OCI-LY3 (cell line): ENCODE results near the gene BEGAIN.

Source experiments
- H2AFZ ChIP-seq: fragments of 200-600, 300-600 bp; shearing (Covaris generic); 2 replicates; pipeline ENCODE4 v1.6.0; 2014; ENCODE audit warnings: antibody characterized with exemption, low read depth, low read length
- H3K27ac ChIP-seq: fragments of 200-600, 300-600 bp; sonication (generic); 2 replicates; pipeline ENCODE4 v1.5.1; 2014; ENCODE audit warnings: mild to moderate bottlenecking, low read length, moderate library complexity, mixed read lengths
- H3K27me3 ChIP-seq: fragments of 200-600, 300-600 bp; sonication (generic); 2 replicates; pipeline ENCODE4 v1.6.1; 2014; ENCODE audit warnings: low read depth, low read length, mixed read lengths
- H3K36me3 ChIP-seq: fragments of 200-600, 300-600 bp; sonication (generic); replicated peaks from 2 replicates; pipeline ENCODE3; 2014; ENCODE audit warnings: low read depth, low read length, mixed read lengths
- H3K4me1 ChIP-seq: fragments of 300-600, 200-600 bp; sonication (generic); 2 replicates; pipeline ENCODE4 v1.6.1; 2014; ENCODE audit warnings: low read length, mixed read lengths
- H3K4me2 ChIP-seq: fragments of 200-600, 300-600 bp; sonication (generic); 2 replicates; pipeline ENCODE4 v1.6.1; 2014; ENCODE audit warnings: low read length, mixed read lengths
- H3K4me3 ChIP-seq: fragments of 300-600, 200-600 bp; sonication (generic); 2 replicates; pipeline ENCODE4 v1.5.1; 2014; ENCODE audit warnings: antibody characterized with exemption, mild to moderate bottlenecking, low read length, moderate library complexity
- H3K79me2 ChIP-seq: fragments of 300-600, 200-600 bp; shearing (Covaris generic); 2 replicates; pipeline ENCODE4 v1.6.1; 2014; ENCODE audit warnings: mild to moderate bottlenecking, low read length, mixed read lengths
- H3K9ac ChIP-seq: fragments of 300-600, 200-600 bp; shearing (Covaris generic); 2 replicates; pipeline ENCODE4 v1.6.0; 2014; ENCODE audit warnings: mild to moderate bottlenecking, low read length, moderate library complexity
- H3K9me3 ChIP-seq: fragments of 200-600, 300-600 bp; shearing (Covaris generic); 2 replicates; pipeline ENCODE4 v1.6.1; 2014; ENCODE audit warnings: low read length, mixed read lengths; ENCODE audit not compliant: insufficient read depth
- H4K20me1 ChIP-seq: fragments of 200-600, 300-600 bp; sonication (generic); 2 replicates; pipeline ENCODE4 v1.6.1; 2016; ENCODE audit warnings: low read length, mixed read lengths; ENCODE audit not compliant: insufficient read depth
- EZH2phosphoT487 ChIP-seq: fragments of 200-600 bp; shearing (Covaris generic); IDR thresholded peaks from 2 replicates; pipeline ENCODE4 v1.6.1; 2018; ENCODE audit warnings: antibody characterized with exemption, mixed run types, low read depth
- TF ChIP-seq, protein P1 (sequence below): fragments of 200-600, 300-600 bp; sonication (generic); IDR thresholded peaks from 2 replicates; pipeline ENCODE4 v1.5.1; 2014; ENCODE audit warnings: antibody characterized with exemption, low read length, low read depth

Gene BEGAIN

DNA sequence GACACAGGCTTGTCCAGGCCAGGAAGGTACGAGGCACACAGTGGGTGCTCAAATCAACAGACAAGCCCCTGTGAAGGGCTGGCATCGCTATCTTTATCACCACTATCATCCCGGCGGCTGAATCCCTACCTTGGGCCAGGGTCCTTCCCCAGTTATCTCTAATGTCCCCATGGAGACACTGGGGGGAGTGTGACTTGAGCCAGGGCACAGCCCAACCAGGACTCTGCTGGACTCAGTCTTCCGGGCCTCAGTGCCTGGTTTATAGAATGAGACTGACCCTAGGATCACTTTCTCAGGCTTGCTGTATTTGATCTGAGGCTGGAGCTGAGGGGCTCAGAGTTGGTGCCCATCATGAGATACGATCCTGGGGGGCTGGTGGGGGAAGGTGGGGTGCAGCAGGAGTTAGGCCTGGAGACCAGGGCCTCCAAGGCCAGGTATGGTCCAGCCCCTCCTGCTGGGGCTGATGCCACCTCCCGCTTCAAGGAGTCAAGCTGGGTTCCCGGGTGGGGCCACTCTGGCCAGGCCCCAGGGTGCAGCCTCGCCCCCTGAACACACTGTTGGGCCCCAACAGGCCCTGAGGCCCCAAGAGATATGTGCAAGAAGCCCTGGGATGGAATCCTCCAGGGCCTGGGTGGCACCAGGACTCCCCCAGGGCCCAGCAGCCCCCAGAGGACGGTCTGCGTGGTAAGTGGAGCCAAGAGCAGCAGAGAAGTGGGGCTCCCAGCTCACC is 11.8 kb downstream of the BEGAIN start:
- Histone ChIP-seq H3K79me2 (no peaks in the 10 kb centered on the region), H3K9me3 (no peaks in the 10 kb centered on the region), H3K27ac (no peak overlapping the region), H3K36me3 (no peaks in the 10 kb centered on the region), H2AFZ (no peak overlapping the region), H3K27me3 (no peaks in the 10 kb centered on the region), H3K4me1 (peaks cover 17% of the 10 kb centered on the region), H3K4me3 (no peak overlapping the region), H4K20me1 (no peaks in the 10 kb centered on the region), H3K4me2 (no peak overlapping the region), H3K9ac (no peak overlapping the region)
- TF ChIP-seq EZH2phosphoT487 = no peak
- TF ChIP-seq, protein P1, sequence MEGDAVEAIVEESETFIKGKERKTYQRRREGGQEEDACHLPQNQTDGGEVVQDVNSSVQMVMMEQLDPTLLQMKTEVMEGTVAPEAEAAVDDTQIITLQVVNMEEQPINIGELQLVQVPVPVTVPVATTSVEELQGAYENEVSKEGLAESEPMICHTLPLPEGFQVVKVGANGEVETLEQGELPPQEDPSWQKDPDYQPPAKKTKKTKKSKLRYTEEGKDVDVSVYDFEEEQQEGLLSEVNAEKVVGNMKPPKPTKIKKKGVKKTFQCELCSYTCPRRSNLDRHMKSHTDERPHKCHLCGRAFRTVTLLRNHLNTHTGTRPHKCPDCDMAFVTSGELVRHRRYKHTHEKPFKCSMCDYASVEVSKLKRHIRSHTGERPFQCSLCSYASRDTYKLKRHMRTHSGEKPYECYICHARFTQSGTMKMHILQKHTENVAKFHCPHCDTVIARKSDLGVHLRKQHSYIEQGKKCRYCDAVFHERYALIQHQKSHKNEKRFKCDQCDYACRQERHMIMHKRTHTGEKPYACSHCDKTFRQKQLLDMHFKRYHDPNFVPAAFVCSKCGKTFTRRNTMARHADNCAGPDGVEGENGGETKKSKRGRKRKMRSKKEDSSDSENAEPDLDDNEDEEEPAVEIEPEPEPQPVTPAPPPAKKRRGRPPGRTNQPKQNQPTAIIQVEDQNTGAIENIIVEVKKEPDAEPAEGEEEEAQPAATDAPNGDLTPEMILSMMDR = no peak

DNA sequence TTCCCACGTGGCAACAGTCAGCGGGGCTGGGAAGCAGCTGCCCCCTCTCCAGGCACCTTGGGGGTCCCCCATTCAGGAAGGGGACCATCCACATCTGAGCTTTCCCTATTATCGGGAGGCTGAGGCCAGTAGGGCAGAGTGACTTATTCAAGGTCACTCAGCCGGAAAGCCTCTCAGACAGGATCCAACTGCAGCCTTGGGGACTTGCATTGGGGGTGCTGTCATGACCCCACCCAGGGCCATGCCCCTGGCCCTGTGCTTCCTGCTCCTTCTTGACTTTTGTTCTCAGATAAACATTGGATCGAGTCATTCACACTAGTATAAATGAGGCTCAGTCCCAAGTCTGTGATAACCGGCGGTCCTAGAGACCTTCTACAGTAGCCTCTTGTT is 12.6 kb downstream of the BEGAIN start:
- Histone ChIP-seq H3K27ac (no peak overlapping the region), H2AFZ (no peak overlapping the region), H3K4me3 (no peak overlapping the region), H3K4me1 (peaks cover 25% of the 10 kb centered on the region), H3K79me2 (no peaks in the 10 kb centered on the region), H4K20me1 (no peaks in the 10 kb centered on the region), H3K9me3 (no peaks in the 10 kb centered on the region), H3K4me2 (no peak overlapping the region), H3K36me3 (no peaks in the 10 kb centered on the region), H3K9ac (no peak overlapping the region), H3K27me3 (no peaks in the 10 kb centered on the region)
- TF ChIP-seq EZH2phosphoT487 = no peak

DNA sequence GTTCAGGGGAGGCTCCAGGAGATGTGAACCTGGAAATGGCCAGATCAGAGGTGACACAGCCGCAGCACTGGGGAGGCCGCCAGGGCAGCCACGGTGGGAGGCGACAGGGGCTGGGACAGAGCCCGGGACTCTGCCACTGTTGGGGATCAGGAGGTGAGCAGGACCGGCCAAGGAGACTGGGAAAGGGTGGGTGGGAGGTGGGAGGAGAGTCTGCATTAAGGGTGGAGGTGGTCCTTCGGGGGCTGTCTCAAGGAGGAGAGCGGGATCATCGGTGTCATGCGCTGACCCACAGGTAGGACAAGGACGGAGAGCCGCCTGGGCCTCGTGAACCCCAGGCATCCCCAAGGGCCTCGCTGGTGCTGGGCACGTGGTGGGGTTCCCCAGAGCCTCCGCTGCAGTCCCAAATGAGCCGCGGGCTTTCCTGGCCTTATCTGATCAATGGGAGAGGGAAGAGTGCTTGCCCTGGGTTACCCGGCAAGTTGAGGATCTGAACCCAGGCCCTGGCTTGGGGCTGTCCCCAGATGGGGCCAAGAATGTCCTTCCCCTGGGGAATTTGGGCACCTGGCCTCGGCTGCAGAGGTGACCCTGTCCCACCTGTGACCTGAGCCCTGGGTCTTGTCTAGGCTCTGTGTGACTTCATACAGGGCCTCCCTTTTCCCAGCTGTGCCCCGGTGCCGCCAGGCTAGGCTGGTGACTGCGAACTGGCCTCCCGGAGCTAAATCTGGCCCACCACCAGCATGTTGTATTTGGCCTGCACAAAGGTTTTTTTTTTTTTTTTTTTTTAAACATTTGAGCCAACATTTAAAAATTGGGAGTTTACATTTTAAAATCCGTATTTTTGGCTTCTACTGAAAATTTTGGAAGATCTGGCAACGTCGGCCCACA is 13.2 kb downstream of the BEGAIN start:
- Histone ChIP-seq H3K9me3 (no peaks in the 10 kb centered on the region), H3K4me1 (peaks cover 31% of the 10 kb centered on the region), H3K9ac (no peak overlapping the region), H3K4me3 (no peak overlapping the region), H3K27ac (no peak overlapping the region), H2AFZ (no peak overlapping the region), H4K20me1 (no peaks in the 10 kb centered on the region), H3K79me2 (no peaks in the 10 kb centered on the region), H3K36me3 (no peaks in the 10 kb centered on the region), H3K4me2 (no peak overlapping the region), H3K27me3 (no peaks in the 10 kb centered on the region)
- TF ChIP-seq EZH2phosphoT487 = no peak
- TF ChIP-seq, protein P1 = no peak

DNA sequence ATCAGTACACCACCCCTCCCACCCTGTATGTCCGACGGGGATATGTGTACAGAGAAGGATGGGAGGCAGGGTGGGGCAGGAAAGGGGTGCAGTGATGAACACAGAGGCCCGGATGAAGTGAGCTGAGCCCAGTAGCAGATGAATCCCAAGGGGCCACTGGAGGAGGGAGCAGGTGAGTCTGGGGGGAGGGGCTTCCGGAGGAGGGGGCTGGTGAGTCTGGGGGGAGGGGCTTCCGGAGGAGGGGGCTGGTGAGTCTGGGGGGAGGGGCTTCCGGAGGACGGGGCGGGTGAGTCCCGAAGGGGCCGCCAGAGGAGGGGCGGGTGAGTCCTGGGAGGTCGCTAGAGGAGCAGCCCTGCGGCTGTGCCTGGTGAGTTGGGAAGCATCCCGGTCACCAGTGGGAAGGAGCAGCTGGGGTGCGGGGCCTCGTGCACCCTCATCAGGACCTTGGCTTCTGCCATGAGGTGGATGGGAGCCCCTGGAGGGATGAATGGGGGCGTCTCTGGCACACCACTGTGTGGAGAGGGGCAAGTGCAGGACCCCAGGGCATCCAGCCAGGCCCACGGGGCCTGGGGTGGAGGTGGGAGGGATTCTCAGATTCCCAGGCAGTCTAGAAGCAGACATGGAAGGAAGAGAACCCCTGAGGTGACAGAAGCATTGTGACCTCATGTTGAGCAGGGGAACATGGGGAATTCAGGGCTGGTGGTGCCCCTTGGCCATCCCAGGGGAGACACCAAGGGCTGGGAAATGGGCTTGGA is 14.0 kb downstream of the BEGAIN start:
- Histone ChIP-seq H3K9ac (no peak overlapping the region), H3K4me1 (peaks cover 32% of the 10 kb centered on the region), H3K4me2 (no peak overlapping the region), H2AFZ (no peak overlapping the region), H3K9me3 (no peaks in the 10 kb centered on the region), H3K4me3 (no peak overlapping the region), H3K36me3 (no peaks in the 10 kb centered on the region), H3K79me2 (no peaks in the 10 kb centered on the region), H3K27ac (no peak overlapping the region), H3K27me3 (no peaks in the 10 kb centered on the region), H4K20me1 (no peaks in the 10 kb centered on the region)
- no peak for TF ChIP-seq EZH2phosphoT487
- TF ChIP-seq, protein P1 = no peak
